IMR-90 (cell line): ENCODE measurements around the gene RNU1-3.
"Not testable (repeated sequence)": the region's sequence is repeated elsewhere in the genome, so short reads cannot be mapped to it uniquely, and the experiment has no call there.

ENCODE experiments used
- BHLHE40 ChIP-seq: fragments of 150-350 bp; IDR thresholded peaks from 2 replicates; pipeline ENCODE4 v1.6.1; 2016; ENCODE audit warnings: mild to moderate bottlenecking, low read depth, low read length
- CEBPB ChIP-seq: IDR thresholded peaks from 2 replicates; pipeline ENCODE4 v1.6.1; 2012; ENCODE audit warnings: low read depth, low read length, improper control_type of control experiment
- CHD1 ChIP-seq: IDR thresholded peaks from 2 replicates; pipeline ENCODE4 v1.6.1; 2012; ENCODE audit warnings: low read depth, low read length, improper control_type of control experiment
- MAFK ChIP-seq: IDR thresholded peaks from 2 replicates; pipeline ENCODE4 v1.6.1; 2012; ENCODE audit warnings: low read depth, low read length, improper control_type of control experiment
- POLR2A ChIP-seq: IDR thresholded peaks from 2 replicates; pipeline ENCODE4 v1.6.1; 2012; ENCODE audit warnings: mild to moderate bottlenecking, low read depth, low read length
- SMC3 ChIP-seq: fragments of 150-350 bp; IDR thresholded peaks from 2 replicates; pipeline ENCODE4 v1.6.1; 2016; ENCODE audit warnings: low read depth, mild to moderate bottlenecking, antibody characterized with exemption, low read length, moderate library complexity
- TF ChIP-seq, protein P1 (sequence below): conservative IDR thresholded peaks from 2 replicates; pipeline ENCODE4 v1.5.1; 2012; ENCODE audit warnings: mild to moderate bottlenecking, low read depth, low read length, improper control_type of control experiment

DNA sequence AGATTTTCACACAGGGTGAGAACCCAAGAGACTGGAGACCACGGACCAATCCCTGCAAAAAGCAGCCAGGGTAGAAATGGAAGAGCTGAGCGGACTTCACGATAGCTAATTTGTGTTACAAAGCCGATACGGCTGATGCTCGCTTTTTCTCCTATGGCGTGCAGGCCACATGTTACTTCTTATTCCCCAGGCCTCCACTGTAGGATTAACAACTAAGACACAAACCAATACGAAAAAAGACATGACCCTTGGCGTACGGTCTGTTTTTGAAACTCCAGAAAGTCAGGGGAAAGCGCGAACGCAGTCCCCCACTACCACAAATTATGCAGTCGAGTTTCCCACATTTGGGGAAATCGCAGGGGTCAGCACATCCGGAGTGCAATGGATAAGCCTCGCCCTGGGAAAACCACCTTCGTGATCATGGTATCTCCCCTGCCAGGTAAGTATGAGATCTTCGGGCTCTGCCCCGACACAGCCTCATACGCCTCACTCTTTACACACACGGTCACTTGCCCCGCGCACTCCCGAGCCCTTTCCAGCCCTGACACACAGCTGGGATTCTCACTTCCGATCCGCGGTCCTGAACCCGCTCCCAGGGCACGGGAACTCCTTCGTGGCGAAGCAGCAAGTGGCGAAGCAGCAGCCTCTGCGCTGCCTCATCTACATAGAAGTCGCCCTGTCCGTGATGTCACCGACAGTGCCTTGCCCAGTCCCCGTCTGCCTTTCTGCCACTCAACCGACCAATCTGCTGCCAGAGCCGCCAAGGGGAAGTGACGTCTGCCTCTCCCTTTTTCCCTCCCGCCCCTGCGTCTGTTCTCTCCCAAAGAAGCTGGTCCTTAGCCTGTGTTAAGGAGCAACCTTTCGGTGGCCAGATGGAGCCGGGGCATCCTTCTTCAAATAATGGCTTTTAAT is at the start of gene RNU1-3:
- TF ChIP-seq, protein P1, sequence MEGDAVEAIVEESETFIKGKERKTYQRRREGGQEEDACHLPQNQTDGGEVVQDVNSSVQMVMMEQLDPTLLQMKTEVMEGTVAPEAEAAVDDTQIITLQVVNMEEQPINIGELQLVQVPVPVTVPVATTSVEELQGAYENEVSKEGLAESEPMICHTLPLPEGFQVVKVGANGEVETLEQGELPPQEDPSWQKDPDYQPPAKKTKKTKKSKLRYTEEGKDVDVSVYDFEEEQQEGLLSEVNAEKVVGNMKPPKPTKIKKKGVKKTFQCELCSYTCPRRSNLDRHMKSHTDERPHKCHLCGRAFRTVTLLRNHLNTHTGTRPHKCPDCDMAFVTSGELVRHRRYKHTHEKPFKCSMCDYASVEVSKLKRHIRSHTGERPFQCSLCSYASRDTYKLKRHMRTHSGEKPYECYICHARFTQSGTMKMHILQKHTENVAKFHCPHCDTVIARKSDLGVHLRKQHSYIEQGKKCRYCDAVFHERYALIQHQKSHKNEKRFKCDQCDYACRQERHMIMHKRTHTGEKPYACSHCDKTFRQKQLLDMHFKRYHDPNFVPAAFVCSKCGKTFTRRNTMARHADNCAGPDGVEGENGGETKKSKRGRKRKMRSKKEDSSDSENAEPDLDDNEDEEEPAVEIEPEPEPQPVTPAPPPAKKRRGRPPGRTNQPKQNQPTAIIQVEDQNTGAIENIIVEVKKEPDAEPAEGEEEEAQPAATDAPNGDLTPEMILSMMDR: not testable (repeated sequence)
- not testable (repeated sequence) for TF ChIP-seq MAFK, SMC3, POLR2A, BHLHE40, CHD1, CEBPB
